Effector memory CD8-positive, alpha-beta T cell (primary cell): Measurements from ENCODE around the gene TAF11L2.
"Not testable (repeated sequence)": the region's sequence is repeated elsewhere in the genome, so short reads cannot be mapped to it uniquely, and the experiment has no call there.

Experiments
- ATAC-seq: fragments of 150-1000 bp; cut with Tn5 transposase; replicated peaks from 2 replicates; pipeline ENCODE4 v1.10.0; 2021; ENCODE audit warnings: mild to moderate bottlenecking, moderate library complexity
- DNase-seq, 3 experiments: peaks; one replicate each; pipeline ENCODE4 v3.0.0; 2021
- H3K27ac Mint-ChIP-seq, 2 donors: one replicate each; pipeline ENCODE4 v1.8.0; 2022; ENCODE audit warnings: mild to moderate bottlenecking in 2 of 2, mixed read lengths in 2 of 2, moderate library complexity in 2 of 2
- H3K27me3 Mint-ChIP-seq, 2 donors: one replicate each; pipeline ENCODE4 v1.8.0; 2022; ENCODE audit warnings: mixed read lengths in 2 of 2
- H3K36me3 Mint-ChIP-seq: one replicate; pipeline ENCODE4 v1.8.0; 2022; ENCODE audit warnings: mild to moderate bottlenecking, moderate library complexity, mixed read lengths; ENCODE audit not compliant: insufficient read depth
- H3K4me1 Mint-ChIP-seq, 2 donors: one replicate each; pipeline ENCODE4 v1.8.0; 2022; ENCODE audit warnings: low read depth in 2 of 2, mixed read lengths in 2 of 2
- H3K4me3 Mint-ChIP-seq, 2 donors: one replicate each; pipeline ENCODE4 v1.8.0; 2022; ENCODE audit warnings: mild to moderate bottlenecking in 2 of 2, mixed read lengths in 2 of 2, moderate library complexity in 2 of 2
- H3K9me3 Mint-ChIP-seq, 2 donors: one replicate each; pipeline ENCODE4 v1.8.0; 2022; ENCODE audit warnings: mixed read lengths in 2 of 2
- total RNA-seq, 9 experiments: gene quantifications; one replicate each; lab custom pipeline; 2026; lab: John Stamatoyannopoulos, UW

TAF11L2 gene
- total RNA-seq = 0 reads per million in 9 experiments

GRCh38 chr5:17497931-17498330 is at the start of gene TAF11L2:
Gene TAF11L2, plus strand, starts transcription at chr5:17498231.
- not testable (repeated sequence) for ATAC-seq, H3K27me3 Mint-ChIP-seq, H3K4me1 Mint-ChIP-seq, H3K36me3 Mint-ChIP-seq, H3K27ac Mint-ChIP-seq, H3K4me3 Mint-ChIP-seq, DNase-seq
- peaks cover 6 to 16% of the 10 kb centered on the region in 2 donors for H3K9me3 Mint-ChIP-seq

DNA sequence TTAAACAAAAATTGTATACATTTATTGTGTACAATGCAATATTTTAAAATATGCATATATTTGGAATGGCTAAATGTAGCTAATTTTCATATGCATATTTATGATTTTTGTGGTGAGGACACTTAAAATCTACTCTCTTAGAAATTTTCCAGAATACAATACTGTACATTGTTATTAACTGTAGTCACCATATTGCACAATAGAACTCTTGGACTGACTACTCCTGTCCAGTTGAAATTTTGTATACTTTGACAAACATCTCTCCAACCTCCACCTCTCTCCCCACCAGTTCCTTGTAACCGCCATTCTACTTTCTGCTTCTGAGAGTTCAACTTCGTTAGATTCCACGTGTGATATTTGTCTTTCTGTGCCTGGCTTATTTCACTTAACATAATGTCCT is 49.2 kb upstream of the TAF11L2 start:
- Mint-ChIP-seq H3K27me3 (no peaks in the 10 kb centered on the region), H3K4me3 (no peak overlapping the region), H3K4me1 (no peaks in the 10 kb centered on the region), H3K27ac (no peak overlapping the region), H3K36me3 (no peaks in the 10 kb centered on the region), H3K9me3 (peaks cover 3 to 15% of the 10 kb centered on the region in 2 donors)
- DNase-seq = no peak
- ATAC-seq = no peak

GRCh38 chr5:17452936-17453335 is 45.1 kb upstream of the TAF11L2 start:
- H3K9me3 Mint-ChIP-seq = peaks cover 5 to 21% of the 10 kb centered on the region in 2 donors

GRCh38 chr5:17455942-17456341 is 42.1 kb upstream of the TAF11L2 start:
- ATAC-seq (no peak), DNase-seq (no peak)
- no peaks in the 10 kb centered on the region for H3K4me1 Mint-ChIP-seq
- H3K4me3 Mint-ChIP-seq = no peak overlapping the region
- H3K27me3 Mint-ChIP-seq = no peaks in the 10 kb centered on the region
- H3K9me3 Mint-ChIP-seq = peaks cover 12 to 26% of the 10 kb centered on the region in 2 donors
- no peak overlapping the region for H3K27ac Mint-ChIP-seq
- H3K36me3 Mint-ChIP-seq = no peaks in the 10 kb centered on the region

More at GRCh38 chr5:17452936-17453335, 45.1 kb upstream of the TAF11L2 start:
- Mint-ChIP-seq H3K4me1 (no peaks in the 10 kb centered on the region), H3K36me3 (no peaks in the 10 kb centered on the region), H3K27ac (no peak overlapping the region), H3K4me3 (no peak overlapping the region), H3K27me3 (no peaks in the 10 kb centered on the region)
- DNase-seq = no peak
- no peak for ATAC-seq

- Mint-ChIP-seq H3K4me1 (no peaks in the 10 kb centered on the region), H3K9me3 (peaks cover 22 to 38% of the 10 kb centered on the region in 2 donors), H3K27me3 (no peaks in the 10 kb centered on the region), H3K4me3 (no peak overlapping the region), H3K27ac (no peak overlapping the region), H3K36me3 (no peaks in the 10 kb centered on the region)
- no peak for DNase-seq
- ATAC-seq = no peak
These were observed 36.2 kb upstream of the TAF11L2 start for GRCh38 chr5:17461793-17462192.

DNA sequence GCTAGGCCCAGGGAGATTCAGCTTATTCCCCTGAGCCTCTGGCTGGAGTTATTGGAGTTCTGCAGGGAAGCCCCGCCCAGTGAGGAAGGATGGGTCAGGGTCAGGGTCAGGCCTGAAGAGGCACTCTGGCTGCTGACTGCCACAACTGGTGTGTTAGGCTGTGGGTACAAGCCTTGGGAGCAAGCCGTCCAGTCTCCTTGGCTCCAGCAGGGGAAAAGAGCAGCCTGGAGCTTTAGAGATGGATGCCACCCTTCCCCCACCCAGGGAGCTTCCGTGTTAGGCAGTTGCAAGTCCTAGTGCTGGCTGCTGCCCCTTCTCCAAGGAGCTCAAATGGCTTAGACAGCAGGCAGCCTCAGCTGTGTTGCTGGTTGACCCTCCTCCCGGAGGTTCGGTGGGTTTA is 34.4 kb upstream of the TAF11L2 start:
- Mint-ChIP-seq H3K27ac (no peak overlapping the region), H3K27me3 (no peaks in the 10 kb centered on the region), H3K4me3 (no peak overlapping the region), H3K9me3 (peaks cover 24 to 38% of the 10 kb centered on the region in 2 donors), H3K4me1 (no peaks in the 10 kb centered on the region), H3K36me3 (no peaks in the 10 kb centered on the region)
- DNase-seq = no peak
- ATAC-seq = no peak

DNA sequence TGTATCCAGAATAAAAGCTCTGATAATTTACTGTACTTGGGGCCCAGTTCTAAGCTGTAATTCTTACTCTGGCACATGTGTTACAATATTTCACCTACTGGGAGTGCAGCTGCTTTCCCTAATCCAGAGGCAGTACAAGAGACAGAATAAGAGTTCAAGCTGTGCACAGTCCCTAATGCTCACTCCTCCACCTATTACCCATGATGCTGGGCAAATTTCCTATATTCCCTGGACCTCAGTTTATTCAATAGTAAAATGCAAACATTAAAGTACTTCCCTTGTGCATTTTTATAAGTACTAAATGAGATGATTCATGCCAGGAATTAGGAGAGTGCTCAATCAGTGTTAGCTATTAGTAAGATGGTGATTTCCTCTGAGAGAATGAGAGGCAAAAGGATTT is 28.0 kb upstream of the TAF11L2 start:
- no peak for ATAC-seq
- Mint-ChIP-seq H3K27ac (no peak overlapping the region), H3K4me3 (no peak overlapping the region), H3K4me1 (no peaks in the 10 kb centered on the region), H3K27me3 (no peaks in the 10 kb centered on the region), H3K9me3 (peaks cover 10 to 12% of the 10 kb centered on the region in 2 donors), H3K36me3 (no peaks in the 10 kb centered on the region)
- DNase-seq = no peak

DNA sequence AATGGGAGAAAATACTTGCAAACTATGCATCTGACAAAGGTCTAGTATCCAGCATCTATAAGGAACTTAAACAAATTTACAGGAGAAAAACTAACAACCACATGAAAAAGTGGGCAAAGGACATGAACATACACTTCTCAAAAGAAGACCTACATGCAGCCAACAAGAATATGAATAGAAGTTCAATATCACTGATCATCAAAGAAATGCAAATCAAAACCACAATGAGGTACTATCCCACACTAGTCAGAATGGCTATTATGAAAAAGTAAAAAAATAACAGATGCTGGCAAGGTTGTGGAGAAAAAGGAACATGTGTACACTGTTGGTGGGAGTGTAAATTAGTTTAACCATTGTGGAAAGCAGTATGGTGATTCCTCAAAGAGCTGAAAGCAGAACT is 23.0 kb upstream of the TAF11L2 start:
- H3K27ac Mint-ChIP-seq, DNase-seq, H3K4me3 Mint-ChIP-seq, H3K36me3 Mint-ChIP-seq, H3K4me1 Mint-ChIP-seq, H3K27me3 Mint-ChIP-seq, ATAC-seq: not testable (repeated sequence)
- peaks cover 9 to 13% of the 10 kb centered on the region in 2 donors for H3K9me3 Mint-ChIP-seq

DNA sequence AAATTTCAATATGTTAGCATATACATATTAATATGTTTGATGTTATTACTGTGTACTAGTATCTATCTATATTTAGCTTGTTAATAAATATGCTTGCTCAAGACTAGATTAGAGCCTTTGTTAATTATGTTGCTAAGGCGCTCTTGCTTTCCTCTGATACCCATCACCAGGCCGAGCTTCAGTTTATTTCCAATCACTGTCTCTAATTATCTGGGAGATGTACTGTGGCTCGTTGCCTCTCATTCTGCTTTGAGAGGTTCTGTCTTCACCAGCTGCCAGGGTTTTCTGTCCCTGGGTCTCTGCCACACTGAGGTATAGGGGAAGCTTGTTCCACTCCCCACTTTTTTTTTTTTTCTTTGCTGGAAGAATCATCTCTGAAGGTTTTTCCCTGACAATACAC is 21.0 kb upstream of the TAF11L2 start:
- Mint-ChIP-seq H3K4me1 (no peaks in the 10 kb centered on the region), H3K4me3 (no peak overlapping the region), H3K27ac (no peak overlapping the region), H3K9me3 (peaks cover 8 to 10% of the 10 kb centered on the region in 2 donors), H3K36me3 (no peaks in the 10 kb centered on the region), H3K27me3 (no peaks in the 10 kb centered on the region)
- no peak for ATAC-seq
- no peak for DNase-seq

DNA sequence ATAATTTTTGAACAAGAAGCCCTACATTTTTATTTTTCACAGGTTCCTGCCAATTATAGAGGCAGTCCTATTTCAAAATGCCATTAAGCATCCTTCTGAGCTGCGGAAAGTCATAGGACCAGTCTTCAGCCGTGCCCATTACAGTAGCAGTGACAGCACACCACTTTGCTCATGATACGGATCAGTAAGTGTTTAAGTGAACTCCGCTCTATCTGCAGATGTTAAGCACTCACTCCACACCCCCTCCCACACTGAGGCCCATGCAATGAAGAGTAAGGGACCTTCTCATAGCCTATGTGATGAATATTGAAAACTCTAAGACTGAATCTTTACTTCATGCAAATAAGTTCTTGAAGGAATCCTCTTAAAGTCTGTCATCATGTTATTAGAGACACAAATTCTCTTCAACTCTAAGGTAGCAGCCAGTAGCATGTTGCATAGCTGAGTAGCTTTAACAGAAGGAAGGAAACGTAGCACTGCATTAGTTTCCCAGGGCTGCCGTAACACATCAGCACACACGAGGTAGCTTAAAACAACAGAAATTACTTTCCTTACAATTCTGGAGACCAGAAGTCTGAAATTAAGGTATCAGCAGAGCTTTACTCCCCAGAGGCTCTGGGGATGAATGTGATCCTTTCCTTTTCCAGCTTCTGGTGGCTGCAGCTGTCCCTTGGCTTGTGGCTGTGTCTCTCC is 20.3 kb upstream of the TAF11L2 start:
- Mint-ChIP-seq H3K36me3 (no peaks in the 10 kb centered on the region), H3K9me3 (peaks cover 8% of the 10 kb centered on the region in 2 donors), H3K27ac (no peak overlapping the region), H3K4me1 (no peaks in the 10 kb centered on the region), H3K27me3 (no peaks in the 10 kb centered on the region), H3K4me3 (no peak overlapping the region)
- DNase-seq (no peak), ATAC-seq (no peak)

DNA sequence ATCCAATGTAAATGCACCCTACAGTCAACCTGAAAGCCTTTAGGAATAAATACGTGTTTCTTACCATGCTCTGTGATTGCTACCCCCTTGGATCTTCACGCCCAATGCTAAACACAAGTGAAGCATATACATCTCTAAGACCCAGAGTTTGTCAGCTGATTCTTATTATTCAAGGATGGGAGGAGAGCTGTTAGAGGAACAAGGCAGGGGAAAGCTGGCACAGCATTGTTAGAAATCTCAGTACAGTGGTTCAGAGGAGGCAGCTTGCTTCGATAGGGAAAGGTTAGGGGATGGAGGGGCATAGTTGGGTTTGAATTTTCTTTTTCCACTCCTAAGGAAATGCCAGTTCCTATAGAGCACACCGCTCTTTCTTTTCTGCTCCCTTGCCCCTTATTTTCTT is 16.7 kb upstream of the TAF11L2 start:
- Mint-ChIP-seq H3K27ac (no peak overlapping the region), H3K4me3 (no peak overlapping the region), H3K9me3 (peaks cover 8 to 13% of the 10 kb centered on the region in 2 donors), H3K4me1 (no peaks in the 10 kb centered on the region), H3K36me3 (no peaks in the 10 kb centered on the region), H3K27me3 (no peaks in the 10 kb centered on the region)
- ATAC-seq (no peak), DNase-seq (no peak)

DNA sequence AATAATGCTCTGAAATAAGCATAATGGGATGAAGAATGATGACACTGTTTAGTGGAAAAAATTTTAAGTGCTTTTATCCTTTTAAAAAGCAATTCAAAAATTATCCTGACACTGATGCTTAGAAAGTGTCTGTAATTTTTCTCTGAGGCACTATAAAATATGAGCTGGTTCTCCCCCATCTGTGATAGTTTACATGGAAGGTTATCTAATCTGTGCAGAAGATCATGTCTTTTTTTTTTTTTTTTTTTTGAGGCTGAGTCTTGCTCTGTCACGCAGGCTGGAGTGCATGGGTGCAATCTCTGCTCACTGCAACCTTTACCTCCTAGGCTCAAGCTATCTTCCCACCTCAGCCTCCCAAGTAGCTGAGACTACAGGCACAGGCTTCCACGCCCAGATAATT is 15.2 kb upstream of the TAF11L2 start:
- ATAC-seq (no peak), DNase-seq (no peak)
- no peak overlapping the region for H3K27ac Mint-ChIP-seq

GRCh38 chr5:17486464-17487173 is 11.4 kb upstream of the TAF11L2 start:
- not testable (repeated sequence) for H3K27ac Mint-ChIP-seq, H3K36me3 Mint-ChIP-seq, H3K27me3 Mint-ChIP-seq, H3K4me1 Mint-ChIP-seq, DNase-seq, ATAC-seq, H3K4me3 Mint-ChIP-seq
- H3K9me3 Mint-ChIP-seq = peaks cover 4 to 19% of the 10 kb centered on the region in 2 donors

More for the DNA sequence above, 15.2 kb upstream of the TAF11L2 start:
- Mint-ChIP-seq H3K4me1 (no peaks in the 10 kb centered on the region), H3K4me3 (no peak overlapping the region), H3K27me3 (no peaks in the 10 kb centered on the region), H3K36me3 (no peaks in the 10 kb centered on the region), H3K9me3 (peaks cover 3 to 18% of the 10 kb centered on the region in 2 donors)

DNA sequence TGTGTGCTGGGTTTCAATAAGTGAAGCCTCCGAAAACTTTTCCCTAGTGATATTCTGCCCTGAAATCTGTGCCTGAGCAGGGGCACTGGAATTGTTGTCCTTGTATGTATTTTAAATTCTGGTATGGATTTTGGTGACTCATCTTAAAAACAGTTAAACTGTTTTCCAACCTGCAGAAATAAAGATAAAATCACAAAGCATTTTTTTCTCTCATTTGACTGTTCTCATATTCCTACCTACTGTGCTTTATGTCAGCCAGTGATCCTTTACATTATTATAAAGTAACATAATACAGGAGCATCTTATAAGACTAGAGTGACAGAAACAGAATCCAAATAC is 10.9 kb upstream of the TAF11L2 start:
- no peak overlapping the region for H3K27ac Mint-ChIP-seq
- no peaks in the 10 kb centered on the region for H3K27me3 Mint-ChIP-seq
- ATAC-seq (no peak), DNase-seq (no peak)
- no peak overlapping the region for H3K4me3 Mint-ChIP-seq
- H3K9me3 Mint-ChIP-seq = peaks cover 4 to 19% of the 10 kb centered on the region in 2 donors
- no peaks in the 10 kb centered on the region for H3K36me3 Mint-ChIP-seq
- H3K4me1 Mint-ChIP-seq = no peaks in the 10 kb centered on the region
